HEK293T (cell line): Measurements from ENCODE around the gene GAB2.
"Not testable (repeated sequence)": the region's sequence is repeated elsewhere in the genome, so short reads cannot be mapped to it uniquely, and the experiment has no call there.

Experiments
- CTCF ChIA-PET: fragments of 350-600 bp; formaldehyde crosslinking; extraction: SDS; loops from one replicate; lab custom pipeline; 2021; ENCODE audit warnings: antibody characterized with exemption, inconsistent platforms; lab: Yijun Ruan, JAX
- POLR2A ChIA-PET: fragments of 350-600 bp; formaldehyde crosslinking; extraction: SDS; loops from one replicate; lab custom pipeline; 2020; ENCODE audit warnings: antibody characterized with exemption, inconsistent platforms; lab: Yijun Ruan, JAX
- DNase-seq: peaks from one replicate; pipeline ENCODE4 v3.0.0; 2012; ENCODE audit warnings: mixed read lengths; ENCODE audit errors: extremely low spot score
- ARNT ChIP-seq: fragments of 450-650 bp; IDR thresholded peaks from 2 replicates; pipeline ENCODE4 v1.6.1; 2017; ENCODE audit warnings: mild to moderate bottlenecking
- BHLHE40 ChIP-seq: fragments of 450-650 bp; IDR thresholded peaks from 2 replicates; pipeline ENCODE4 v1.6.1; 2016; ENCODE audit warnings: mild to moderate bottlenecking, moderate library complexity, borderline replicate concordance
- CTBP1 ChIP-seq: fragments of 450-650 bp; IDR thresholded peaks from 2 replicates; pipeline ENCODE4 v1.6.1; 2016; ENCODE audit warnings: borderline replicate concordance
- ELF4 ChIP-seq: fragments of 450-650 bp; IDR thresholded peaks from 2 replicates; pipeline ENCODE4 v1.6.1; 2017; ENCODE audit warnings: antibody characterized with exemption
- FOXA1 ChIP-seq: fragments of 450-650 bp; IDR thresholded peaks from 2 replicates; pipeline ENCODE4 v1.6.1; 2016; ENCODE audit warnings: mild to moderate bottlenecking
- FOXK2 ChIP-seq: fragments of 450-650 bp; IDR thresholded peaks from 2 replicates; pipeline ENCODE4 v1.6.1; 2016; ENCODE audit warnings: mild to moderate bottlenecking
- FOXM1 ChIP-seq: fragments of 450-650 bp; IDR thresholded peaks from 2 replicates; pipeline ENCODE4 v1.6.1; 2017; ENCODE audit warnings: mild to moderate bottlenecking, borderline replicate concordance
- HDGF ChIP-seq: fragments of 450-650 bp; IDR thresholded peaks from 2 replicates; pipeline ENCODE4 v1.6.1; 2017; ENCODE audit warnings: antibody characterized with exemption, borderline replicate concordance
- L3MBTL2 ChIP-seq: fragments of 450-650 bp; conservative IDR thresholded peaks from 2 replicates; pipeline ENCODE4 v1.6.1; 2016; ENCODE audit warnings: mild to moderate bottlenecking
- LEF1 ChIP-seq: fragments of 450-650 bp; IDR thresholded peaks from 2 replicates; pipeline ENCODE4 v1.6.1; 2017; ENCODE audit warnings: mild to moderate bottlenecking, borderline replicate concordance
- NFRKB ChIP-seq: fragments of 450-650 bp; IDR thresholded peaks from 2 replicates; pipeline ENCODE4 v1.6.1; 2016; ENCODE audit warnings: mild to moderate bottlenecking, moderate library complexity
- SP1 ChIP-seq: fragments of 450-650 bp; IDR thresholded peaks from 2 replicates; pipeline ENCODE4 v1.6.1; 2017
- SUZ12 ChIP-seq: fragments of 450-650 bp; IDR thresholded peaks from 2 replicates; pipeline ENCODE4 v1.6.1; 2016; ENCODE audit warnings: mild to moderate bottlenecking
- TARDBP ChIP-seq: fragments of 450-650 bp; IDR thresholded peaks from 2 replicates; pipeline ENCODE4 v1.6.1; 2016
- ZNF384 ChIP-seq: fragments of 450-650 bp; IDR thresholded peaks from 2 replicates; pipeline ENCODE4 v1.6.1; 2016
- TF ChIP-seq, protein P1 (sequence below): fragments of 450-650 bp; IDR thresholded peaks from 2 replicates; pipeline ENCODE4 v1.6.1; 2016

The GAB2 gene

GRCh38 chr11:78365381-78365792, 52.2 kb downstream of the GAB2 start:
- POLR2A ChIA-PET, result no interaction called here
- CTCF ChIA-PET, result no interaction called here
- no peak for TF ChIP-seq ARNT
- no peak for TF ChIP-seq FOXA1
- no peak for TF ChIP-seq NFRKB
- no peak for DNase-seq

GRCh38 chr11:78364128-78364751, 53.4 kb downstream of the GAB2 start:
- POLR2A ChIA-PET, result no interaction called here

GRCh38 chr11:78363024-78363619, 54.5 kb downstream of the GAB2 start:
- POLR2A ChIA-PET, result no interaction called here
- DNase-seq, result no peak
- CTCF ChIA-PET, result no interaction called here

More at GRCh38 chr11:78364128-78364751, 53.4 kb downstream of the GAB2 start:
- no peak for DNase-seq
- no peak for TF ChIP-seq TARDBP
- TF ChIP-seq SUZ12, result no peak
- TF ChIP-seq NFRKB, result no peak
- no peak for TF ChIP-seq L3MBTL2
- CTCF ChIA-PET, result no interaction called here

GRCh38 chr11:78361228-78361627, 56.4 kb downstream of the GAB2 start:
- POLR2A ChIA-PET, result no interaction called here
- DNase-seq, result no peak
- TF ChIP-seq ZNF384 (no peak), HDGF (no peak), FOXA1 (no peak), LEF1 (no peak), FOXM1 (no peak), FOXK2 (no peak), ARNT (no peak), SP1 (no peak), TARDBP (no peak), CTBP1 (no peak), ELF4 (no peak), L3MBTL2 (no peak), SUZ12 (no peak), BHLHE40 (no peak), NFRKB (no peak)
- TF ChIP-seq, protein P1, sequence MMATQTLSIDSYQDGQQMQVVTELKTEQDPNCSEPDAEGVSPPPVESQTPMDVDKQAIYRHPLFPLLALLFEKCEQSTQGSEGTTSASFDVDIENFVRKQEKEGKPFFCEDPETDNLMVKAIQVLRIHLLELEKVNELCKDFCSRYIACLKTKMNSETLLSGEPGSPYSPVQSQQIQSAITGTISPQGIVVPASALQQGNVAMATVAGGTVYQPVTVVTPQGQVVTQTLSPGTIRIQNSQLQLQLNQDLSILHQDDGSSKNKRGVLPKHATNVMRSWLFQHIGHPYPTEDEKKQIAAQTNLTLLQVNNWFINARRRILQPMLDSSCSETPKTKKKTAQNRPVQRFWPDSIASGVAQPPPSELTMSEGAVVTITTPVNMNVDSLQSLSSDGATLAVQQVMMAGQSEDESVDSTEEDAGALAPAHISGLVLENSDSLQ, result no peak
- CTCF ChIA-PET, result no interaction called here

More at GRCh38 chr11:78363024-78363619, 54.5 kb downstream of the GAB2 start:
- TF ChIP-seq HDGF (no peak), NFRKB (no peak), CTBP1 (no peak), BHLHE40 (no peak), ZNF384 (no peak), L3MBTL2 (no peak), ELF4 (no peak), FOXM1 (no peak), SP1 (no peak)
- TF ChIP-seq, protein P1, result no peak

DNA sequence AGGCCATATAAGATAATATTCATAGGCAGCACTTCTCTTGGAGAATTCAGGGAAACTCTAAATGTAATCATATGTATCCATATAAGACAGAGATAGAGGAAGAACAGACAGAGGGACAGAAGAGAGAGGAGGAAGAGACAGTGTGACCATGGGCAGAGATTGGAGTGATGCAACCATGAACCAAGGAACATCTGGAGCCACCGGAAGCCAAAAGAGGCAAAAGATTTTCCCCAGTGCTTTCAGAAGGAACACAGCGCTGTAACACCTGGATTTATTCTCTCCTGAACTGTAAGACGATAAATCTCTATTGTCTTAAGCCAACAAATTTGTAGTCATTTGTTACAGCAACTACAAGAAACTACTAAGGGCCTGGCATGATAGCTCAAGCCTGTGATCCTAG, 57.7 kb downstream of the GAB2 start:
- POLR2A ChIA-PET, result no interaction called here
- no peak for DNase-seq
- CTCF ChIA-PET, result no interaction called here
- TF ChIP-seq SP1, result no peak
- no peak for TF ChIP-seq BHLHE40
- TF ChIP-seq FOXK2, result no peak
- TF ChIP-seq CTBP1, result no peak
- TF ChIP-seq L3MBTL2, result no peak
- TF ChIP-seq NFRKB, result no peak
- no peak for TF ChIP-seq FOXA1
- TF ChIP-seq SUZ12, result no peak
- no peak for TF ChIP-seq ZNF384
- TF ChIP-seq HDGF, result no peak
- TF ChIP-seq, protein P1, result no peak
- TF ChIP-seq TARDBP, result no peak
- TF ChIP-seq LEF1, result no peak
- TF ChIP-seq FOXM1, result no peak
- TF ChIP-seq ELF4, result no peak
- TF ChIP-seq ARNT, result no peak

- POLR2A ChIA-PET, DNase-seq, CTCF ChIA-PET: not testable (repeated sequence)
These were observed 59.7 kb downstream of the GAB2 start for GRCh38 chr11:78357924-78358323.

GRCh38 chr11:78357425-78357824, 60.2 kb downstream of the GAB2 start:
- POLR2A ChIA-PET, CTCF ChIA-PET, DNase-seq: not testable (repeated sequence)

DNA sequence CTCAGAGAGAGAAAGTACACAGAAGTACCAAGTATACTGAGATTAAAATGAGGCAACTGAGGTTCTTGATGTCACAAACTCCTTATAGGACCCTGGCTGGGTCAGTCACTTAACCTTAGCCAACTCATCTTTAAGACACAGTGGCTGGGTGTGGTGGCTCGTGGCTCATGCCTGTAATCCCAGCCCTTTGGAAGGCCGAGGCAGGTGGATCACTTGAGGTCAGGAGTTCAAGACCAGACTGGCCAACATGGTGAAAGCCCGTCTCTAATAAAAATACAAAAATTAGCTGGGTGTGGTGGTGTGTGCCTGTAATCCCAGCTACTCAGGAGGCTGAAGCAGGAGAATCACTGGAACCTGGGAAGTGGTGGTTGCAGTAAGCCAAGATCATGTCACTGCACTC, 61.9 kb downstream of the GAB2 start:
- not testable (repeated sequence) for DNase-seq
- ChIA-PET POLR2A (interaction anchor here (1.2 kb wide), 1 partner anchor 95 kb away, joined by 3 read pairs; no protein-coding TSS in a partner anchor), CTCF (interaction anchor here (0.6 kb wide), 1 partner anchor 158 kb away, joined by 4 read pairs; no protein-coding TSS in a partner anchor)
